Gastroesophageal sphincter (tissue), 4 donors: ENCODE results near the gene DPYD. TPM values are rescaled to one million over a fixed set of nuclear protein-coding genes. Genes with fewer than 3 reads are reported as not detected.

Source experiments
- ATAC-seq: fragments of 150-250 bp; one replicate; pipeline ENCODE4 v1.9.1; 2016; ENCODE audit warnings: mild to moderate bottlenecking, moderate library complexity
- H3K27ac ChIP-seq, 4 donors: fragments of 200-600 bp; sonication (generic) in 3 of 4; 1 replicate in 3 of 4; 2 replicates in 1 of 4; pipeline ENCODE4 v1.5.1; 2016 to 2019
- H3K27me3 ChIP-seq: fragments of 200-600 bp; sonication (generic); one replicate; pipeline ENCODE4 v1.5.1; 2019
- H3K36me3 ChIP-seq, 2 donors: fragments of 200-600 bp; sonication (generic); one replicate each; pipeline ENCODE4 v1.5.1; 2019; ENCODE audit warnings: control low read depth in 1 of 2
- H3K4me1 ChIP-seq, 3 donors: fragments of 200-600 bp; sonication (generic); 1 replicate in 2 of 3; 2 replicates in 1 of 3; pipeline ENCODE4 v1.5.1; 2016 to 2019; ENCODE audit warnings: control low read depth in 2 of 3
- H3K4me3 ChIP-seq, 2 donors: fragments of 200-600 bp; sonication (generic); one replicate each; pipeline ENCODE4 v1.5.1; 2019; ENCODE audit warnings: mild to moderate bottlenecking in 1 of 2, moderate library complexity in 1 of 2
- H3K9me3 ChIP-seq, 3 donors: fragments of 200-600 bp; sonication (generic); one replicate each; pipeline ENCODE4 v1.5.1; 2017 to 2019; ENCODE audit warnings: control low read depth in 2 of 3
- EP300 ChIP-seq: sonication (generic); formaldehyde crosslinking; IDR thresholded peaks from one replicate; pipeline ENCODE4 v1.6.1; 2017; ENCODE audit warnings: antibody characterized with exemption, mild to moderate bottlenecking
- POLR2A ChIP-seq, 2 donors: fragments of 450-650 bp; IDR thresholded peaks; one replicate each; pipeline ENCODE4 v1.6.1; 2017; ENCODE audit warnings: antibody characterized with exemption in 2 of 2, mild to moderate bottlenecking in 2 of 2, moderate library complexity in 1 of 2
- POLR2AphosphoS5 ChIP-seq: sonication (generic); formaldehyde crosslinking; IDR thresholded peaks from one replicate; pipeline ENCODE4 v1.6.1; 2017; ENCODE audit warnings: antibody characterized with exemption
- WGBS, 2 donors: methylation state at CpG; one replicate each; pipeline ENCODE4 v1.1.5; 2018; ENCODE audit warnings: low coverage in 1 of 2; 5-methylcytosine and 5-hydroxymethylcytosine counted together
- total RNA-seq, 4 donors: library from RNA; depleted of rRNA; stranded (reverse); fragments of >200 nt; gene quantifications; one replicate each; pipeline ENCODE4 v1.1.0, GENCODE V29; 2016
- TF ChIP-seq, protein P1 (sequence below), 4 experiments: fragments of 200-600 bp in 2 of 4; fragments of 450-650 bp in 2 of 4; sonication (generic) in 1 of 4; IDR thresholded peaks; one replicate each; pipeline ENCODE4 v1.5.1; 2017 to 2019; ENCODE audit warnings: antibody characterized with exemption in 4 of 4, mild to moderate bottlenecking in 2 of 4, moderate library complexity in 2 of 4

DPYD gene
- total RNA-seq, 4 donors from 2014 or later, result 31.2 to 53.0 (median 43.2) TPM

DNA sequence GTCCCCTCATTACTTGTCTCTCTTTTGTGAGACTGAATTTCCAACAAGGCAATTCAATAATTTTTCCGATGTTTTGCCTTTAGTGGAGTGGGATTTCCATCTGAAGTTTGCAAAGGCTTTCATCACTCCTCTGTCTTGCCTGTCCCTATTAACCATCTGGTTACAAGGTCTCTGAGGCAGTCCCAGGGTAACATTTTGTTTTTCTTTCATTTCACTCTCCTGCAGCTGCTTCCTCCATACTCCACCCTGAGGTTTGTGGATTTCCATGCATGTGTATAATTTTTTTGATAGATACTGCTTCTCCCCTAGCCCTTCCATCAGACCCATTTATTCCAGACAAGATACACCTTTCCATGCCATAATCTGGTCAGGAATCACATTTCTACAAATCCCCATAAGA, 832.4 kb downstream of the DPYD start:
- H3K27ac ChIP-seq, result no peak overlapping the region
- no peaks in the 10 kb centered on the region for H3K9me3 ChIP-seq
- TF ChIP-seq, protein P1, sequence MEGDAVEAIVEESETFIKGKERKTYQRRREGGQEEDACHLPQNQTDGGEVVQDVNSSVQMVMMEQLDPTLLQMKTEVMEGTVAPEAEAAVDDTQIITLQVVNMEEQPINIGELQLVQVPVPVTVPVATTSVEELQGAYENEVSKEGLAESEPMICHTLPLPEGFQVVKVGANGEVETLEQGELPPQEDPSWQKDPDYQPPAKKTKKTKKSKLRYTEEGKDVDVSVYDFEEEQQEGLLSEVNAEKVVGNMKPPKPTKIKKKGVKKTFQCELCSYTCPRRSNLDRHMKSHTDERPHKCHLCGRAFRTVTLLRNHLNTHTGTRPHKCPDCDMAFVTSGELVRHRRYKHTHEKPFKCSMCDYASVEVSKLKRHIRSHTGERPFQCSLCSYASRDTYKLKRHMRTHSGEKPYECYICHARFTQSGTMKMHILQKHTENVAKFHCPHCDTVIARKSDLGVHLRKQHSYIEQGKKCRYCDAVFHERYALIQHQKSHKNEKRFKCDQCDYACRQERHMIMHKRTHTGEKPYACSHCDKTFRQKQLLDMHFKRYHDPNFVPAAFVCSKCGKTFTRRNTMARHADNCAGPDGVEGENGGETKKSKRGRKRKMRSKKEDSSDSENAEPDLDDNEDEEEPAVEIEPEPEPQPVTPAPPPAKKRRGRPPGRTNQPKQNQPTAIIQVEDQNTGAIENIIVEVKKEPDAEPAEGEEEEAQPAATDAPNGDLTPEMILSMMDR (IDR thresholded peaks at IDR 0.05), result no peak
- no peak for TF ChIP-seq POLR2A (IDR thresholded peaks at IDR 0.05)
- TF ChIP-seq EP300, result no peak
- TF ChIP-seq POLR2AphosphoS5, result no peak
- no peaks in the 10 kb centered on the region for H3K4me1 ChIP-seq
- WGBS, 2 donors, result 88% methylated on average over 1 of the region's 1 CpG; no CpG with 5 or more reads in 1 of the 2 donors
- H3K36me3 ChIP-seq, result no peaks in the 10 kb centered on the region
- H3K4me3 ChIP-seq, result no peak overlapping the region
- ATAC-seq, result no peak
- H3K27me3 ChIP-seq, result no peaks in the 10 kb centered on the region

DNA sequence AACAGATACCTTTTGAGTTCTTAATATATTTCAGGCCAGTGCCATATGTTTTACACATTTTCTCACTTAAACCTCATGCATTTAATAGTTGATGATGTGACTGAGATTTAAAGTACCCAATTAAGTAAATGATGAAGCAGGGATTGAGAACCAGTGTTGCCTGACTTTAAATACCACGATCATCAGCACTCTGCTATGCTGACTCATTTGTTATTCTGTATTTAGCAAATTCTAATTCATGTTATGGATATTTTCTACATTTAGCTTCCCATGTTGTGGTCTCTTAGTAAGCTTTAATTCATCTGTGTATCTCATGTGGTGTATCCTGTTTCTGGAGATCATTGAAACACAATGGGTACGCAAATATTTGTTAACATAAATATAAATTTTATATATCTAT, 836.3 kb downstream of the DPYD start:
- Histone ChIP-seq H3K9me3 (no peaks in the 10 kb centered on the region), H3K27me3 (no peaks in the 10 kb centered on the region), H3K36me3 (no peaks in the 10 kb centered on the region), H3K4me3 (no peak overlapping the region), H3K27ac (no peak overlapping the region), H3K4me1 (no peaks in the 10 kb centered on the region)
- no peak for TF ChIP-seq POLR2AphosphoS5
- no peak for TF ChIP-seq POLR2A (IDR thresholded peaks at IDR 0.05)
- TF ChIP-seq, protein P1 (IDR thresholded peaks at IDR 0.05), result no peak
- no peak for TF ChIP-seq EP300
- WGBS, 2 donors, result 47 to 100% methylated on average over 1 to 2 of the region's 2 CpGs
- ATAC-seq, result no peak

DNA sequence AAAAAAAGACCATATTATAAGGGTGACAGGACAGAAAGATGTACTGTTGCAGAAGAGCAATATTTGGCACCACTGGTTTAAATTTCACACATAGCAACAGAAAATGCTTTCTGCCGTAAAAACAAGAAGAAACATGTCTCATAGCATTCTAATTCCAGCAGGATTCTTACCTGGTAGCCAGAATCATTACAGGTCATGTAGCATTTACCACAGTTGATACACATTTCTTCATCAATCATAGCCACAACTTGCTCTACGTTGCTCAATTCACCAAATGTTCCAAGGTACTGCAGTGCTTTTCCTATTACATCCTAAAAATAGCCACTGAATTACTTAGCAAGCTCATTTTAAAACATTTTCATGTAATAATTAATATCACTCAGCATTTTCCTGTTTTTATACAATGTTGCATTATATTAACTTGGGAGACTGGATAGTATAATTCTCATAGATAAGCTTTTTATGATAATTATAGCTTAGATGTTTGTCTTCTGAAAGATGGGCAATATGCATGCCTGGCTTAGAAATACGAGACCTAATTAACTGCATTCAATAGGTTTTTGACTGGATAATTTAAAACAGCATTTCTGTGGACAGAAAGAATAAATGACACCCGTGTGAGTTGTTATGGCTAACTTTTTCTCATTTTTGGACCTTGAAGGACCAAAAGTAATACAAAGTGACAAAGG, 838.5 kb downstream of the DPYD start:
- Histone ChIP-seq H3K27me3 (no peaks in the 10 kb centered on the region), H3K27ac (no peak overlapping the region), H3K9me3 (no peaks in the 10 kb centered on the region), H3K4me1 (no peaks in the 10 kb centered on the region), H3K36me3 (no peaks in the 10 kb centered on the region), H3K4me3 (no peak overlapping the region)
- ATAC-seq, result no peak
- TF ChIP-seq, protein P1 (IDR thresholded peaks at IDR 0.05), result no peak
- no peak for TF ChIP-seq POLR2AphosphoS5
- TF ChIP-seq POLR2A (IDR thresholded peaks at IDR 0.05), result no peak
- TF ChIP-seq EP300, result no peak
- 44 to 57% methylated on average over 4 of the region's 4 CpGs for WGBS, 2 donors

DNA sequence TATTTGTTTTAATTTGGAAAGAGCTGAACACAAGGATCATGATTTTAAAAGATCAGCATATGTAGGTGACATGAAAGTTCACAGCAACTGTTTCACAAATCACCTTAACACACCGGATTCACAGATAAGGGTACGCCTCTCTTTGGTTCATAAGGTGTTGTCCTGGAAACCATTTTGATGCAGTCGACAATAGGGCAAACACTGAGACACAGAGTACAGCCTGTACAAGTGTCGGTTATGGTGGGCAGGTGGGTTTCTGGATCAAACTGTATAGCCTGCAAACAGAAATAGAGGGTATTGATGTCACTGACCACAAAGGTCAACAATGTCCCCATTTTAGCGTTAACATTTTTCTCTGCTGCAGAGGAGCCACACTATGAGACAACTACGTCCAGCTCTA, 842.0 kb downstream of the DPYD start:
- Histone ChIP-seq H3K27me3 (no peaks in the 10 kb centered on the region), H3K4me1 (no peaks in the 10 kb centered on the region), H3K27ac (no peak overlapping the region), H3K9me3 (no peaks in the 10 kb centered on the region), H3K36me3 (no peaks in the 10 kb centered on the region), H3K4me3 (no peak overlapping the region)
- 74 to 90% methylated on average over 5 to 6 of the region's 6 CpGs for WGBS, 2 donors
- no peak for ATAC-seq
- no peak for TF ChIP-seq POLR2A (IDR thresholded peaks at IDR 0.05)
- no peak for TF ChIP-seq POLR2AphosphoS5
- TF ChIP-seq, protein P1 (IDR thresholded peaks at IDR 0.05), result no peak
- TF ChIP-seq EP300, result no peak

DNA sequence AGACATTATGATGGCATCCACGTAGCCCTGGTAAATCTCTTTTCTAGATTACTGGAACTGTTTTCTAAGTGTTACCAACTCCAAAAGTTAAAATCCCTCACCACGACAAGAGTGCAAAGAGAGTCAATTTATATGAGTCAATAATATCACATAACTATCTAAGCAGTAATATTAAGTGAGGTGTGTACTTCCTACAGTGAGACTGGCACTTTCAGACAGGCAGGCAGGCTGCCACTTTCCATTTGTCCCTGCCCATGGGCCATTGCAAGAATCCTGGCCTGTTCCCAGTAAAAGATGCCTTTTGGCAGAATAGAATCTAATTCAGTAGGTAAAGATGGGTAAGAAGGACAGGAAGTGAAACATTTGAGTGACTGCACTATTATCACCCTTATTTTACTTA, 843.6 kb downstream of the DPYD start:
- Histone ChIP-seq H3K27me3 (no peaks in the 10 kb centered on the region), H3K36me3 (no peaks in the 10 kb centered on the region), H3K4me1 (no peaks in the 10 kb centered on the region), H3K9me3 (no peaks in the 10 kb centered on the region), H3K27ac (no peak overlapping the region), H3K4me3 (no peak overlapping the region)
- 33 to 50% methylated on average over 2 of the region's 2 CpGs for WGBS, 2 donors
- TF ChIP-seq, protein P1 (IDR thresholded peaks at IDR 0.05), result no peak
- TF ChIP-seq POLR2AphosphoS5 (no peak), POLR2A (IDR thresholded peaks at IDR 0.05) (no peak), EP300 (no peak)
- ATAC-seq, result no peak
